CD8-positive, alpha-beta memory T cell (primary cell): ENCODE results near the gene PACSIN2. TPM values are rescaled to one million over a fixed set of nuclear protein-coding genes. Genes with fewer than 3 reads are reported as not detected.

ENCODE experiments used
- CTCF ChIA-PET: fragments of 350-600 bp; sonication (Branson Sonifier 250); formaldehyde crosslinking; loops from one replicate; lab custom pipeline; 2021; ENCODE audit warnings: antibody characterized with exemption; lab: Charles Lee
- POLR2A ChIA-PET: fragments of 350-600 bp; sonication (Branson Sonifier 250); formaldehyde crosslinking; loops from one replicate; lab custom pipeline; 2021; ENCODE audit warnings: antibody characterized with exemption; lab: Charles Lee
- DNase-seq, 5 donors: peaks; one replicate each; pipeline versions ENCODE4 v3.0.0 to v3.0.0-alpha.2; 2020 to 2022; ENCODE audit warnings: mixed read lengths in 1 of 5
- H3K27ac ChIP-seq: one replicate; pipeline ENCODE4 v1.7.0; 2013; ENCODE audit warnings: low read depth, mild to moderate bottlenecking, low read length, moderate library complexity
- H3K27me3 ChIP-seq: 2 replicates; pipeline ENCODE4 v1.7.0; 2013; ENCODE audit warnings: low read length, mild to moderate bottlenecking; ENCODE audit not compliant: insufficient read depth, poor library complexity, severe bottlenecking
- H3K36me3 ChIP-seq: 2 replicates; pipeline ENCODE4 v1.7.0; 2013; ENCODE audit warnings: mild to moderate bottlenecking, low read length, moderate library complexity; ENCODE audit not compliant: insufficient read depth
- H3K4me1 ChIP-seq: 2 replicates; pipeline ENCODE4 v1.7.0; 2013; ENCODE audit warnings: mild to moderate bottlenecking, low read length, moderate library complexity; ENCODE audit not compliant: insufficient read depth
- H3K4me3 ChIP-seq: 2 replicates; pipeline ENCODE4 v1.7.0; 2013; ENCODE audit warnings: mild to moderate bottlenecking, low read length
- H3K9me3 ChIP-seq: 2 replicates; pipeline ENCODE4 v1.7.0; 2013; ENCODE audit warnings: mild to moderate bottlenecking, low read length
- H3K27ac Mint-ChIP-seq, 8 donors: one replicate each; pipeline ENCODE4 v1.8.0; 2020 to 2021; ENCODE audit warnings: mixed read lengths in 8 of 8, mild to moderate bottlenecking in 6 of 8, inconsistent platforms in 3 of 8, moderate library complexity in 3 of 8
- H3K27me3 Mint-ChIP-seq, 2 donors: one replicate each; pipeline ENCODE4 v1.8.0; 2020 to 2021; ENCODE audit warnings: mixed read lengths in 2 of 2, mild to moderate bottlenecking in 1 of 2, moderate library complexity in 1 of 2
- H3K36me3 Mint-ChIP-seq, 3 donors: one replicate each; pipeline ENCODE4 v1.8.0; 2020 to 2021; ENCODE audit warnings: mixed read lengths in 3 of 3, inconsistent platforms in 1 of 3, mild to moderate bottlenecking in 1 of 3
- H3K4me1 Mint-ChIP-seq, 3 donors: one replicate each; pipeline ENCODE4 v1.8.0; 2020 to 2021; ENCODE audit warnings: mixed read lengths in 3 of 3, inconsistent platforms in 1 of 3, mild to moderate bottlenecking in 1 of 3
- H3K4me3 Mint-ChIP-seq, 7 donors: one replicate each; pipeline ENCODE4 v1.8.0; 2020 to 2021; ENCODE audit warnings: mixed read lengths in 7 of 7, mild to moderate bottlenecking in 6 of 7, moderate library complexity in 4 of 7, inconsistent platforms in 2 of 7
- H3K9me3 Mint-ChIP-seq, 5 donors: one replicate each; pipeline ENCODE4 v1.8.0; 2020 to 2022; ENCODE audit warnings: mixed read lengths in 5 of 5, mild to moderate bottlenecking in 3 of 5, moderate library complexity in 2 of 5, inconsistent platforms in 1 of 5
- polyA plus RNA-seq: library from polyadenylated mRNA; unstranded; fragments of 300-500 nt; fragmentation: Illumina TruSeq; gene quantifications from one replicate; pipeline ENCODE4 v1.2.3, GENCODE V29; 2021
- total RNA-seq, 2 experiments: library from RNA; stranded (reverse); gene quantifications; one replicate each; pipeline ENCODE4 v1.2.3, GENCODE V29; 2021

The PACSIN2 gene
- total and polyA plus RNA-seq, 3 experiments from 2014 or later: 26.3 to 36.5 (median 30.2) TPM

- CTCF ChIA-PET: no interaction called here
- H3K36me3 ChIP-seq: no peaks in the 10 kb centered on the region
Observed at GRCh38 chr22:42906605-42907348, 108.2 kb downstream of the PACSIN2 start.

GRCh38 chr22:42905702-42906183, 109.2 kb downstream of the PACSIN2 start:
- Histone ChIP-seq H3K27ac (no peak overlapping the region), H3K36me3 (no peaks in the 10 kb centered on the region), H3K9me3 (no peaks in the 10 kb centered on the region), H3K4me1 (no peaks in the 10 kb centered on the region), H3K4me3 (no peak overlapping the region), H3K27me3 (no peaks in the 10 kb centered on the region)
- Mint-ChIP-seq H3K4me3 (no peak overlapping the region), H3K36me3 (peaks cover 0 to 67% (median 9%) of the 10 kb centered on the region in 3 donors), H3K27me3 (no peaks in the 10 kb centered on the region), H3K9me3 (no peaks in the 10 kb centered on the region), H3K4me1 (peaks cover 3 to 5% (median 4%) of the 10 kb centered on the region in 3 donors), H3K27ac (no peak overlapping the region)
- ChIA-PET CTCF (no interaction called here), POLR2A (interaction anchor here (0.6 kb wide), 1 partner anchor 11 kb away, joined by 3 read pairs; no protein-coding TSS in a partner anchor)
- DNase-seq: no peak

More at GRCh38 chr22:42906605-42907348, 108.2 kb downstream of the PACSIN2 start:
- Histone ChIP-seq H3K9me3 (no peaks in the 10 kb centered on the region), H3K4me1 (no peaks in the 10 kb centered on the region), H3K27ac (no peak overlapping the region), H3K27me3 (no peaks in the 10 kb centered on the region), H3K4me3 (no peak overlapping the region)
- Mint-ChIP-seq H3K4me3 (no peak overlapping the region), H3K4me1 (peaks cover 3 to 5% (median 4%) of the 10 kb centered on the region in 3 donors), H3K27ac (peak overlapping the region in 1 of 8 donors; percentile 17), H3K27me3 (no peaks in the 10 kb centered on the region), H3K36me3 (peaks cover 0 to 66% (median 9%) of the 10 kb centered on the region in 3 donors), H3K9me3 (no peaks in the 10 kb centered on the region)
- DNase-seq: no peak
- POLR2A ChIA-PET: interaction anchor here (0.6 kb wide), 1 partner anchor 12 kb away, joined by 3 read pairs; no protein-coding TSS in a partner anchor

DNA sequence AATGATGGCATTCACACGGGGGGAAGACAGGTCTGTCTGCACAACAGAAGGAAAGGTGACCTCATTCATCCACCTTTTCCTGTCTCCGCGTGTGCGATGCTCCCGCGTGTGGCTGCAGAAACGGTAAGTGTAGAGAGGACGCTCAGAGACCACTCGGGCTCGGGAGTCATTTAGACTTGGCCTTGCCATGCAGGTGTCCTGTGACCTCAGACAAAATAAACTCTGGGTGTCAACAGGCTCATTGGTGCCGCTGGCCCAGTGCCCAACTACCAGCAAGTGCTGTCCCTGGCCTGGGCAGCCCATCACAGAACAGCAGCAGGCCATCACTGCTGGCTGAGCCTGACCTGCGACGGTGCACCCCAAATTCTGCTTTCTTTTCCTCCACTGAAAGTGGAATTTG, 109.7 kb downstream of the PACSIN2 start:
- Mint-ChIP-seq H3K4me1 (peaks cover 3 to 5% (median 4%) of the 10 kb centered on the region in 3 donors), H3K4me3 (no peak overlapping the region)
- H3K27me3 ChIP-seq: no peaks in the 10 kb centered on the region

GRCh38 chr22:42904050-42904449, 110.9 kb downstream of the PACSIN2 start:
- Histone ChIP-seq H3K27me3 (no peaks in the 10 kb centered on the region), H3K4me1 (no peaks in the 10 kb centered on the region), H3K36me3 (no peaks in the 10 kb centered on the region), H3K4me3 (no peak overlapping the region), H3K27ac (no peak overlapping the region), H3K9me3 (no peaks in the 10 kb centered on the region)
- POLR2A ChIA-PET: no interaction called here
- H3K27ac Mint-ChIP-seq: peak overlapping the region in 2 of 8 donors; percentile 3 to 7
- DNase-seq: no peak
- H3K4me1 Mint-ChIP-seq: peaks cover 3 to 5% (median 4%) of the 10 kb centered on the region in 3 donors
- CTCF ChIA-PET: no interaction called here
- peaks cover 0 to 53% (median 9%) of the 10 kb centered on the region in 3 donors for H3K36me3 Mint-ChIP-seq
- H3K9me3 Mint-ChIP-seq: no peaks in the 10 kb centered on the region
- no peak overlapping the region for H3K4me3 Mint-ChIP-seq
- no peaks in the 10 kb centered on the region for H3K27me3 Mint-ChIP-seq

More for the DNA sequence above, 109.7 kb downstream of the PACSIN2 start:
- Histone ChIP-seq H3K4me3 (no peak overlapping the region), H3K9me3 (no peaks in the 10 kb centered on the region), H3K27ac (no peak overlapping the region), H3K4me1 (no peaks in the 10 kb centered on the region), H3K36me3 (no peaks in the 10 kb centered on the region)
- no peak for DNase-seq
- H3K27me3 Mint-ChIP-seq: no peaks in the 10 kb centered on the region
- CTCF ChIA-PET: no interaction called here
- H3K27ac Mint-ChIP-seq: no peak overlapping the region
- H3K36me3 Mint-ChIP-seq: peaks cover 0 to 64% (median 9%) of the 10 kb centered on the region in 3 donors
- POLR2A ChIA-PET: no interaction called here
- H3K9me3 Mint-ChIP-seq: no peaks in the 10 kb centered on the region

GRCh38 chr22:42902875-42903510, 112.0 kb downstream of the PACSIN2 start:
- Histone ChIP-seq H3K9me3 (no peaks in the 10 kb centered on the region), H3K27me3 (no peaks in the 10 kb centered on the region), H3K4me1 (no peaks in the 10 kb centered on the region), H3K36me3 (no peaks in the 10 kb centered on the region), H3K27ac (no peak overlapping the region), H3K4me3 (no peak overlapping the region)
- no peak overlapping the region for H3K27ac Mint-ChIP-seq
- H3K27me3 Mint-ChIP-seq: no peaks in the 10 kb centered on the region
- H3K4me3 Mint-ChIP-seq: no peak overlapping the region
- no peaks in the 10 kb centered on the region for H3K9me3 Mint-ChIP-seq
- ChIA-PET CTCF (interaction anchor here (1.0 kb wide), 1 partner anchor 12 kb away, joined by 3 read pairs; no protein-coding TSS in a partner anchor), POLR2A (no interaction called here)
- peaks cover 0 to 47% (median 5%) of the 10 kb centered on the region in 3 donors for H3K36me3 Mint-ChIP-seq
- DNase-seq: no peak
- peaks cover 0 to 9% (median 4%) of the 10 kb centered on the region in 3 donors for H3K4me1 Mint-ChIP-seq

DNA sequence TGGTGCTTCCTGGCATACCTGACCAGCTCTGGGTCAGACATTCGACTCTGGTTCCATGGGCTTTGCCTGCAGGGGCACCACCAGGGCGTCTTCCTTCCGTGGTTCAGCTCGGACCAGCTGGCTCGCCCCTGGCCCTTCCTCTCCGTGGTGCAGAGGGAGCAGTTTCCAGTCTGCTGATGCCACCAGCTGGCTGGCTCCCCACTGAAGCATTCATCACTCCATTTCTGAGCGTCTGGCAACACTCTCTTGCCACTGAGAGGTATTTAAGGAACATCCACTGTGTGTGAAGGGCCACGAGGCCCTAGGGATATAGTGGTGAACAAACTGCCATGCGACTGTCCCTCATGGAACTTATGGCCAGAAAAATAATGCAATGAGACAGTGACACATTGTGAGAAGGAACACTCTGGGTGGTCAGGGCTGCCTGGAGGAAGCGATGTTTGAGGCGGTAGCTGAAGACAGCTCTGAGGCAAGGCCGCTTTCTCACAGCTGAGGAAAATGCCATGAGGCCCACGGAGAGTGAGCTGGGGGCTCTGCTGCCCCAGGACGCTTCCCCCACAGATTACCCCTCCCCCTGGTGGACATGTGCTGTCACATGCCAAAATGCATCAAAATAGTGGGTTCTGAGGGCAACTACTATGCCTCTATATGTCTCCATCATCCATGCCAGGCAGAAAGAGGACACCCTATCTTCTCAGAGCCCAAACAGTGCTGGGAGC, 113.0 kb downstream of the PACSIN2 start:
- Histone ChIP-seq H3K4me1 (no peaks in the 10 kb centered on the region), H3K27ac (no peak overlapping the region), H3K27me3 (no peaks in the 10 kb centered on the region), H3K9me3 (no peaks in the 10 kb centered on the region), H3K36me3 (no peaks in the 10 kb centered on the region), H3K4me3 (no peak overlapping the region)
- Mint-ChIP-seq H3K36me3 (peaks cover 0 to 37% (median 5%) of the 10 kb centered on the region in 3 donors), H3K4me3 (peak overlapping the region in 1 of 7 donors; percentile 23), H3K4me1 (peaks cover 6 to 16% (median 9%) of the 10 kb centered on the region in 3 donors), H3K9me3 (no peaks in the 10 kb centered on the region), H3K27me3 (no peaks in the 10 kb centered on the region), H3K27ac (peak overlapping the region in 1 of 8 donors; percentile 74)
- ChIA-PET CTCF (interaction anchor here (1.0 to 1.4 kb wide), 2 partner anchors 11 to 21 kb away, joined by 3 read pairs; no protein-coding TSS in a partner anchor), POLR2A (no interaction called here)
- DNase-seq: no peak

GRCh38 chr22:42897960-42898359, 117.0 kb downstream of the PACSIN2 start:
- H3K27ac ChIP-seq: no peak overlapping the region
- peaks cover 26% of the 10 kb centered on the region for H3K4me1 ChIP-seq
- H3K27me3 Mint-ChIP-seq: no peaks in the 10 kb centered on the region
- no peak for DNase-seq
- ChIA-PET POLR2A (no interaction called here), CTCF (no interaction called here)
- no peak overlapping the region for H3K4me3 Mint-ChIP-seq
- H3K36me3 ChIP-seq: no peaks in the 10 kb centered on the region
- peak overlapping the region in 3 of 8 donors; percentile 30 to 82 (median 79) for H3K27ac Mint-ChIP-seq
- no peak overlapping the region for H3K4me3 ChIP-seq
- no peaks in the 10 kb centered on the region for H3K27me3 ChIP-seq
- H3K9me3 Mint-ChIP-seq: no peaks in the 10 kb centered on the region
- H3K9me3 ChIP-seq: no peaks in the 10 kb centered on the region
- H3K36me3 Mint-ChIP-seq: peaks cover 0 to 26% (median 3%) of the 10 kb centered on the region in 3 donors
- peaks cover 37 to 50% (median 40%) of the 10 kb centered on the region in 3 donors for H3K4me1 Mint-ChIP-seq
